GM12878 (cell line): ENCODE data around the gene MBD2. TPM values are rescaled to one million over a fixed set of nuclear protein-coding genes. Genes with fewer than 3 reads are reported as not detected.

Experiments
- ATAC-seq: fragments of 200-7000 bp; cut with Tn5 transposase; 3 replicates; pipeline ENCODE4 v1.9.1; 2020; ENCODE audit warnings: mild to moderate bottlenecking, moderate library complexity
- BruUV-seq: library from RNA; stranded (reverse); fragments of 400-500 nt; replicated peaks from 2 replicates; lab custom pipeline; 2021; lab: Mats Ljungman, UMichigan
- CTCF ChIA-PET: fragments of 300-600 bp; sonication (Branson Sonifier 250); formaldehyde crosslinking; extraction: SDS; loops from one replicate; lab custom pipeline; 2021; ENCODE audit warnings: inconsistent platforms; lab: Yijun Ruan, JAX
- POLR2A ChIA-PET: fragments of 350-600 bp; formaldehyde crosslinking; extraction: SDS; loops from one replicate; lab custom pipeline; 2021; ENCODE audit warnings: inconsistent platforms; lab: Charles Lee
- RAD21 ChIA-PET: fragments of 300-600 bp; sonication (Branson Sonifier 250); formaldehyde crosslinking; loops from one replicate; lab custom pipeline; 2023; ENCODE audit warnings: antibody characterized with exemption; ENCODE audit not compliant: unreplicated experiment; lab: Charles Lee
- SMC1A ChIA-PET: fragments of 300-600 bp; sonication (Branson Sonifier 250); formaldehyde crosslinking; loops from one replicate; lab custom pipeline; 2023; ENCODE audit not compliant: unreplicated experiment, uncharacterized antibody; lab: Charles Lee
- DNase-seq: peaks from one replicate; pipeline ENCODE4 v3.0.0-alpha.2; 2011; ENCODE audit warnings: low read depth, low spot score
- FAIRE-seq: peaks from 3 replicates; lab custom pipeline; 2011; peaks lifted over from hg19 to GRCh38; lab: Jason Lieb, UNC
- H2AFZ ChIP-seq: 2 replicates; pipeline ENCODE4 v1.6.0; 2011; ENCODE audit warnings: low read depth, low read length, control low read depth; ENCODE audit not compliant: control insufficient read depth
- H3K27ac ChIP-seq: 2 replicates; pipeline ENCODE4 v1.5.1; 2011; ENCODE audit warnings: control low read depth; ENCODE audit not compliant: control insufficient read depth, insufficient read depth
- H3K27me3 ChIP-seq, 2 experiments: replicated peaks in 1 of 2; 2 replicates each; pipeline versions ENCODE4 v1.6.0 to v1.6.1; 2011; ENCODE audit warnings: low read length in 1 of 2; ENCODE audit not compliant: control insufficient read depth in 2 of 2, insufficient read depth in 2 of 2
- H3K36me3 ChIP-seq, 2 experiments: 2 replicates each; pipeline ENCODE4 v1.5.1; 2011; ENCODE audit warnings: low read length in 1 of 2; ENCODE audit not compliant: control insufficient read depth in 2 of 2, insufficient read depth in 2 of 2
- H3K4me1 ChIP-seq: 2 replicates; pipeline ENCODE4 v1.6.1; 2011; ENCODE audit warnings: mild to moderate bottlenecking, low read length, moderate library complexity, mixed read lengths; ENCODE audit not compliant: control insufficient read depth, insufficient read depth
- H3K4me2 ChIP-seq: 2 replicates; pipeline ENCODE4 v1.6.0; 2011; ENCODE audit warnings: control low read depth; ENCODE audit not compliant: control insufficient read depth, insufficient read depth
- H3K4me3 ChIP-seq: fragments of 200-600 bp; sonication (generic); 2 replicates; pipeline ENCODE4 v1.5.1; 2016
- H3K79me2 ChIP-seq: 2 replicates; pipeline ENCODE4 v1.6.0; 2011; ENCODE audit warnings: low read length; ENCODE audit not compliant: control insufficient read depth, insufficient read depth
- H3K9ac ChIP-seq: 2 replicates; pipeline ENCODE4 v1.8.0; 2011; ENCODE audit warnings: low read length, control low read depth, mixed read lengths; ENCODE audit not compliant: control insufficient read depth, insufficient read depth
- H3K9me3 ChIP-seq: replicated peaks from 3 replicates; pipeline ENCODE4 v1.5.1; 2011; ENCODE audit warnings: mild to moderate bottlenecking, low read length; ENCODE audit not compliant: control insufficient read depth, insufficient read depth
- H4K20me1 ChIP-seq: 2 replicates; pipeline ENCODE4 v1.6.0; 2011; ENCODE audit not compliant: control insufficient read depth, insufficient read depth
- CREM ChIP-seq: IDR thresholded peaks from 2 replicates; pipeline ENCODE4 v1.6.1; 2014; ENCODE audit warnings: antibody characterized with exemption, low read depth
- IKZF2 ChIP-seq, 2 experiments: fragments of 450-650 bp; IDR thresholded peaks; 2 replicates each; pipeline ENCODE4 v1.6.1; 2017; ENCODE audit warnings: mild to moderate bottlenecking in 2 of 2, moderate library complexity in 2 of 2
- MEF2B ChIP-seq: fragments of 450-650 bp; IDR thresholded peaks from 2 replicates; pipeline ENCODE4 v1.6.1; 2018; ENCODE audit warnings: mild to moderate bottlenecking, moderate library complexity; ENCODE audit not compliant: partially characterized antibody, poor library complexity, severe bottlenecking
- RAD51 ChIP-seq: fragments of 450-650 bp; IDR thresholded peaks from 2 replicates; pipeline ENCODE4 v1.6.1; 2016; ENCODE audit warnings: moderate library complexity, mild to moderate bottlenecking, inconsistent platforms
- RELA ChIP-seq: fragments of 450-650 bp; IDR thresholded peaks from 2 replicates; pipeline ENCODE4 v1.8.0; 2014; ENCODE audit warnings: borderline replicate concordance; ENCODE audit not compliant: partially characterized antibody
- SMAD5 ChIP-seq: IDR thresholded peaks from 2 replicates; pipeline ENCODE4 v1.6.1; 2016; ENCODE audit warnings: antibody characterized with exemption, low read depth
- SP1 ChIP-seq: IDR thresholded peaks from one replicate; pipeline ENCODE4 v1.6.1; 2011; ENCODE audit warnings: low read depth, low read length
- ZNF207 ChIP-seq: fragments of 450-650 bp; IDR thresholded peaks from 2 replicates; pipeline ENCODE4 v1.6.1; 2014; ENCODE audit warnings: antibody characterized with exemption, mild to moderate bottlenecking, borderline replicate concordance
- ZNF24 ChIP-seq: fragments of 450-650 bp; IDR thresholded peaks from 2 replicates; pipeline ENCODE4 v1.6.1; 2017; ENCODE audit warnings: antibody characterized with exemption, mild to moderate bottlenecking
- WGBS: methylation state at CpG from one replicate; pipeline ENCODE4 v1.1.6; 2016; ENCODE audit warnings: low lambda C conversion rate; ENCODE audit not compliant: insufficient replicate concordance, insufficient coverage; ENCODE audit errors: missing lambda C conversion rate; 5-methylcytosine and 5-hydroxymethylcytosine counted together
- in situ Hi-C: fragments of 300-500 bp; cut with MboI; formaldehyde crosslinking; loops from 9 replicates; pipeline ENCODE4 v1.14.3; 2018; ENCODE audit warnings: mixed read lengths
- intact Hi-C: fragments of 100-400 bp; cut with micrococcal nuclease; formaldehyde crosslinking; loops from one replicate; pipeline ENCODE4 v1.14.2; 2022; ENCODE audit not compliant: unreplicated experiment
- polyA plus RNA-seq, 11 experiments: library from polyadenylated mRNA; depleted of rRNA in 4 of 11; unstranded in 6 of 11; stranded (reverse) in 5 of 11; fragments of >200 nt; fragmentation: Nextera tagmentation in 4 of 11; fragmentation: Illumina TruSeq in 1 of 11; extraction: Ambion mirVana in 4 of 11; extraction: Trizol in 1 of 11; gene quantifications; 1 replicate in 1 of 11; 2 replicates in 10 of 11; pipeline versions ENCODE4 v1.2.1 to v1.2.3, GENCODE V29; 2011 to 2016; ENCODE audit warnings: inconsistent platforms in 2 of 11, missing spikeins in 2 of 11, low read depth in 1 of 11
- total RNA-seq, 4 experiments: library from RNA; depleted of rRNA in 3 of 4; stranded (reverse); fragments of >200 nt in 3 of 4; fragmentation: Illumina TruSeq in 1 of 4; extraction: Trizol in 1 of 4; gene quantifications; 2 replicates each; pipeline versions ENCODE4 v1.2.1 to v1.2.3, GENCODE V29; 2013 to 2021
- TF ChIP-seq, protein P1 (sequence below): fragments of 450-650 bp; IDR thresholded peaks from 2 replicates; pipeline ENCODE4 v1.6.1; 2016; ENCODE audit warnings: mild to moderate bottlenecking
- TF ChIP-seq, protein P2 (sequence below): fragments of 150-350 bp; IDR thresholded peaks from 2 replicates; pipeline ENCODE4 v1.6.1; 2016; ENCODE audit warnings: low read depth, low read length
- TF ChIP-seq, protein P3 (sequence below): fragments of 450-650 bp; IDR thresholded peaks from 2 replicates; pipeline ENCODE4 v1.6.1; 2017; ENCODE audit warnings: mild to moderate bottlenecking, moderate library complexity

The MBD2 gene
- total and polyA plus RNA-seq, 10 of the 15 experiments (the other 5 are each of a cell fraction or from before 2014, with no cell fraction given), result 24.1 to 276 (median 57.9) TPM

DNA sequence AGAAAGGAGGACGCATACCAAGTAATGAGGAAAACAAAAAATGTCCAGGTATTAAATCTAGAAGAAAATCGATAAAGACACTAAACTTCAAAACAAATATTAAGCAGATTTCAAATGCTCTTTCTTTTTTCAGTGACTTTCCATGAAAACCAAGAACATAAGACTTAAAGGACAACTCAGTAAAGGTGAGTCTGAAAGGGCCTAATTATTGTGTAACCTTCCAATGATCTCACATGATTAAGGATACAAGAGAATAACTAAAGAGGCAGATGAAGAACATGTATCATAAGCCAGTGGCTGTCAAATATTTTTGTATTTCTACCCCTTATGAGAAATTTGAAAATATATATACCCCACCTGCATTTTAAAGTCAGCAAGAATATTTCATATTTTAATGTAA is 30.7 kb downstream of the MBD2 start (continued):
- no peak for TF ChIP-seq SP1
- TF ChIP-seq RAD51, result no peak
- TF ChIP-seq, protein P1, sequence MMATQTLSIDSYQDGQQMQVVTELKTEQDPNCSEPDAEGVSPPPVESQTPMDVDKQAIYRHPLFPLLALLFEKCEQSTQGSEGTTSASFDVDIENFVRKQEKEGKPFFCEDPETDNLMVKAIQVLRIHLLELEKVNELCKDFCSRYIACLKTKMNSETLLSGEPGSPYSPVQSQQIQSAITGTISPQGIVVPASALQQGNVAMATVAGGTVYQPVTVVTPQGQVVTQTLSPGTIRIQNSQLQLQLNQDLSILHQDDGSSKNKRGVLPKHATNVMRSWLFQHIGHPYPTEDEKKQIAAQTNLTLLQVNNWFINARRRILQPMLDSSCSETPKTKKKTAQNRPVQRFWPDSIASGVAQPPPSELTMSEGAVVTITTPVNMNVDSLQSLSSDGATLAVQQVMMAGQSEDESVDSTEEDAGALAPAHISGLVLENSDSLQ, result no peak
- no peak for TF ChIP-seq ZNF207
- no peak for TF ChIP-seq ZNF24
- TF ChIP-seq, all 136 proteins: peak for 0

DNA sequence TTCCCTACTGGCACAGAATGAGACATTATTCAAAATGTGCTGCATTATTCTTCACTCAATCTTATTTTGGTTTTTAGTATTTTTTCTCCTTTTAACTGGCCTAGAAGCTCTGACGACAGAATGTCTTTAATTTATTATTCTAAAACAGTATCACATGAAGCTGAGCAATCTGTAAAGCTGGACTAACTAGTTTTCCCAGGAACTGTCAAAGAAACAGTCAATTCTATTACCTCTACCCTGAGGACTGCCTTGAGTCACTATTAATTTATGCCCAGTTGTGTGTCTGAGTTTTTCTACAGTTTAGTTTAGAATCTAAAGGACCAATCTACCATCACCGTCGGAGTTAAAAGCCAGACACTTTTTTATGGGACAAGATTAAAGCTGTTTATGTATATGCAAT is 31.6 kb downstream of the MBD2 start:
- no peak for DNase-seq
- H3K36me3 ChIP-seq, result peaks cover 8 to 10% of the 10 kb centered on the region in 2 experiments
- no peak for ATAC-seq
- H3K27ac ChIP-seq, result no peak overlapping the region
- no peak overlapping the region for H3K4me2 ChIP-seq
- 79% methylated on average over 3 of the region's 3 CpGs for WGBS
- in situ Hi-C loops (no loop called here), intact Hi-C loops (no loop called here)
- no peaks in the 10 kb centered on the region for H3K9me3 ChIP-seq
- H3K79me2 ChIP-seq, result peaks cover 42% of the 10 kb centered on the region
- ChIA-PET POLR2A (interaction anchor here (0.9 kb wide), 1 partner anchor 14 kb away, joined by 3 read pairs; no protein-coding TSS in a partner anchor), SMC1A (interaction anchor here (1.0 kb wide), 1 partner anchor 9 kb away, joined by 5 read pairs; no protein-coding TSS in a partner anchor), RAD21 (no interaction called here), CTCF (interaction anchor here (0.5 to 2.4 kb wide), 5 partner anchors 9 to 379 kb away, joined by 3 to 8 read pairs (median 3); no protein-coding TSS in a partner anchor)
- H3K4me1 ChIP-seq, result no peaks in the 10 kb centered on the region
- no peak overlapping the region for H3K4me3 ChIP-seq
- BruUV-seq, result no TSS peak
- H3K9ac ChIP-seq, result no peak overlapping the region
- FAIRE-seq, result no peak
- no peaks in the 10 kb centered on the region for H3K27me3 ChIP-seq
- no peak overlapping the region for H2AFZ ChIP-seq
- H4K20me1 ChIP-seq, result no peaks in the 10 kb centered on the region
- TF ChIP-seq CREM, result no peak
- TF ChIP-seq MEF2B, result no peak
- TF ChIP-seq, protein P2, sequence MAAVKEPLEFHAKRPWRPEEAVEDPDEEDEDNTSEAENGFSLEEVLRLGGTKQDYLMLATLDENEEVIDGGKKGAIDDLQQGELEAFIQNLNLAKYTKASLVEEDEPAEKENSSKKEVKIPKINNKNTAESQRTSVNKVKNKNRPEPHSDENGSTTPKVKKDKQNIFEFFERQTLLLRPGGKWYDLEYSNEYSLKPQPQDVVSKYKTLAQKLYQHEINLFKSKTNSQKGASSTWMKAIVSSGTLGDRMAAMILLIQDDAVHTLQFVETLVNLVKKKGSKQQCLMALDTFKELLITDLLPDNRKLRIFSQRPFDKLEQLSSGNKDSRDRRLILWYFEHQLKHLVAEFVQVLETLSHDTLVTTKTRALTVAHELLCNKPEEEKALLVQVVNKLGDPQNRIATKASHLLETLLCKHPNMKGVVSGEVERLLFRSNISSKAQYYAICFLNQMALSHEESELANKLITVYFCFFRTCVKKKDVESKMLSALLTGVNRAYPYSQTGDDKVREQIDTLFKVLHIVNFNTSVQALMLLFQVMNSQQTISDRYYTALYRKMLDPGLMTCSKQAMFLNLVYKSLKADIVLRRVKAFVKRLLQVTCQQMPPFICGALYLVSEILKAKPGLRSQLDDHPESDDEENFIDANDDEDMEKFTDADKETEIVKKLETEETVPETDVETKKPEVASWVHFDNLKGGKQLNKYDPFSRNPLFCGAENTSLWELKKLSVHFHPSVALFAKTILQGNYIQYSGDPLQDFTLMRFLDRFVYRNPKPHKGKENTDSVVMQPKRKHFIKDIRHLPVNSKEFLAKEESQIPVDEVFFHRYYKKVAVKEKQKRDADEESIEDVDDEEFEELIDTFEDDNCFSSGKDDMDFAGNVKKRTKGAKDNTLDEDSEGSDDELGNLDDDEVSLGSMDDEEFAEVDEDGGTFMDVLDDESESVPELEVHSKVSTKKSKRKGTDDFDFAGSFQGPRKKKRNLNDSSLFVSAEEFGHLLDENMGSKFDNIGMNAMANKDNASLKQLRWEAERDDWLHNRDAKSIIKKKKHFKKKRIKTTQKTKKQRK, result no peak
- TF ChIP-seq, protein P3, sequence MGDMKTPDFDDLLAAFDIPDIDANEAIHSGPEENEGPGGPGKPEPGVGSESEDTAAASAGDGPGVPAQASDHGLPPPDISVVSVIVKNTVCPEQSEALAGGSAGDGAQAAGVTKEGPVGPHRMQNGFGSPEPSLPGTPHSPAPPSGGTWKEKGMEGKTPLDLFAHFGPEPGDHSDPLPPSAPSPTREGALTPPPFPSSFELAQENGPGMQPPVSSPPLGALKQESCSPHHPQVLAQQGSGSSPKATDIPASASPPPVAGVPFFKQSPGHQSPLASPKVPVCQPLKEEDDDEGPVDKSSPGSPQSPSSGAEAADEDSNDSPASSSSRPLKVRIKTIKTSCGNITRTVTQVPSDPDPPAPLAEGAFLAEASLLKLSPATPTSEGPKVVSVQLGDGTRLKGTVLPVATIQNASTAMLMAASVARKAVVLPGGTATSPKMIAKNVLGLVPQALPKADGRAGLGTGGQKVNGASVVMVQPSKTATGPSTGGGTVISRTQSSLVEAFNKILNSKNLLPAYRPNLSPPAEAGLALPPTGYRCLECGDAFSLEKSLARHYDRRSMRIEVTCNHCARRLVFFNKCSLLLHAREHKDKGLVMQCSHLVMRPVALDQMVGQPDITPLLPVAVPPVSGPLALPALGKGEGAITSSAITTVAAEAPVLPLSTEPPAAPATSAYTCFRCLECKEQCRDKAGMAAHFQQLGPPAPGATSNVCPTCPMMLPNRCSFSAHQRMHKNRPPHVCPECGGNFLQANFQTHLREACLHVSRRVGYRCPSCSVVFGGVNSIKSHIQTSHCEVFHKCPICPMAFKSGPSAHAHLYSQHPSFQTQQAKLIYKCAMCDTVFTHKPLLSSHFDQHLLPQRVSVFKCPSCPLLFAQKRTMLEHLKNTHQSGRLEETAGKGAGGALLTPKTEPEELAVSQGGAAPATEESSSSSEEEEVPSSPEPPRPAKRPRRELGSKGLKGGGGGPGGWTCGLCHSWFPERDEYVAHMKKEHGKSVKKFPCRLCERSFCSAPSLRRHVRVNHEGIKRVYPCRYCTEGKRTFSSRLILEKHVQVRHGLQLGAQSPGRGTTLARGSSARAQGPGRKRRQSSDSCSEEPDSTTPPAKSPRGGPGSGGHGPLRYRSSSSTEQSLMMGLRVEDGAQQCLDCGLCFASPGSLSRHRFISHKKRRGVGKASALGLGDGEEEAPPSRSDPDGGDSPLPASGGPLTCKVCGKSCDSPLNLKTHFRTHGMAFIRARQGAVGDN, result no peak
- TF ChIP-seq RELA, result no peak
- no peak for TF ChIP-seq IKZF2 (IDR thresholded peaks at IDR 0.05)
- no peak for TF ChIP-seq SMAD5
